T-cell (primary cell): ENCODE measurements around the gene SIPA1. TPM values are rescaled to one million over a fixed set of nuclear protein-coding genes. Genes with fewer than 3 reads are reported as not detected.

Experiments used
- ATAC-seq, 4 experiments: fragments of 200-7000 bp in 3 of 4; fragments of 150-1000 bp in 1 of 4; cut with Tn5 transposase; replicated peaks in 1 of 4; 1 replicate in 3 of 4; 2 replicates in 1 of 4; pipeline ENCODE4 v1.10.0; 2021; ENCODE audit warnings: moderate library complexity in 3 of 4, mild to moderate bottlenecking in 2 of 4, moderate number of reproducible peaks in 1 of 4
- CTCF ChIA-PET, 2 donors: fragments of 300-600 bp; sonication (Branson Sonifier 250); formaldehyde crosslinking; loops; one replicate each; lab custom pipeline; 2022; ENCODE audit warnings: antibody characterized with exemption in 2 of 2; lab: Charles Lee
- POLR2A ChIA-PET, 2 donors: fragments of 300-600 bp; sonication (Branson Sonifier 250); formaldehyde crosslinking; loops; one replicate each; lab custom pipeline; 2022; ENCODE audit warnings: antibody characterized with exemption in 2 of 2; lab: Charles Lee
- DNase-seq, 35 experiments: peaks; one replicate each; pipeline versions ENCODE4 v3.0.0 to v3.0.0-alpha.2; 2013 to 2023
- H3K27ac ChIP-seq: one replicate; pipeline ENCODE4 v1.5.1; 2013; ENCODE audit warnings: low read length
- H3K27me3 ChIP-seq, 2 experiments: replicated peaks in 1 of 2; 1 replicate in 1 of 2; 2 replicates in 1 of 2; pipeline versions ENCODE4 v1.6.1 to v1.7.0; 2013; ENCODE audit warnings: low read length in 1 of 2, mixed read lengths in 1 of 2; ENCODE audit not compliant: control insufficient read depth in 2 of 2, insufficient read depth in 2 of 2; ENCODE audit errors: extremely low read depth in 1 of 2
- H3K36me3 ChIP-seq, 2 donors: 1 replicate in 1 of 2; 2 replicates in 1 of 2; pipeline versions ENCODE4 v1.6.1 to v1.7.0; 2013; ENCODE audit warnings: low read length in 1 of 2; ENCODE audit not compliant: control insufficient read depth in 2 of 2, insufficient read depth in 1 of 2; ENCODE audit errors: extremely low read depth in 1 of 2
- H3K4me1 ChIP-seq, 2 experiments: 1 replicate in 1 of 2; 2 replicates in 1 of 2; pipeline versions ENCODE4 v1.6.1 to v1.7.0; 2013; ENCODE audit warnings: low read length in 2 of 2, mixed read lengths in 1 of 2; ENCODE audit not compliant: insufficient read depth in 2 of 2, control insufficient read depth in 1 of 2; ENCODE audit errors: extremely low read depth in 1 of 2
- H3K4me3 ChIP-seq, 2 donors: 1 replicate in 1 of 2; 2 replicates in 1 of 2; pipeline versions ENCODE4 v1.5.1 to v1.7.0; 2013; ENCODE audit warnings: mild to moderate bottlenecking in 2 of 2, low read length in 1 of 2, moderate library complexity in 1 of 2; ENCODE audit not compliant: control insufficient read depth in 1 of 2; ENCODE audit errors: extremely low read depth in 1 of 2
- H3K9me3 ChIP-seq: 2 replicates; pipeline ENCODE4 v1.7.0; 2013
- H3K27ac Mint-ChIP-seq, 2 donors: one replicate each; pipeline ENCODE4 v1.8.0; 2020 to 2021; ENCODE audit warnings: mild to moderate bottlenecking in 2 of 2, mixed read lengths in 2 of 2
- H3K27me3 Mint-ChIP-seq, 2 donors: one replicate each; pipeline ENCODE4 v1.8.0; 2021 to 2022; ENCODE audit warnings: mixed read lengths in 2 of 2
- H3K36me3 Mint-ChIP-seq: one replicate; pipeline ENCODE4 v1.8.0; 2021; ENCODE audit warnings: mixed read lengths
- H3K4me1 Mint-ChIP-seq, 3 donors: one replicate each; pipeline ENCODE4 v1.8.0; 2020 to 2022; ENCODE audit warnings: mixed read lengths in 3 of 3, mild to moderate bottlenecking in 1 of 3
- H3K4me3 Mint-ChIP-seq, 3 donors: one replicate each; pipeline ENCODE4 v1.8.0; 2020 to 2022; ENCODE audit warnings: mild to moderate bottlenecking in 3 of 3, mixed read lengths in 3 of 3, moderate library complexity in 3 of 3
- H3K9me3 Mint-ChIP-seq, 3 donors: one replicate each; pipeline ENCODE4 v1.8.0; 2020 to 2022; ENCODE audit warnings: mixed read lengths in 3 of 3
- WGBS: methylation state at CpG from one replicate; pipeline ENCODE4 v1.1.5; 2013; ENCODE audit warnings: missing lambda C conversion rate; ENCODE audit not compliant: insufficient coverage; 5-methylcytosine and 5-hydroxymethylcytosine counted together
- total RNA-seq, 35 experiments: library from RNA in 6 of 35; stranded (reverse) in 6 of 35; fragments of 120-200 nt in 1 of 35; gene quantifications; one replicate each; pipeline versions ENCODE4 v1.2.1 to v1.2.4 and lab custom pipeline; 2013 to 2026

Gene SIPA1
- total RNA-seq, 5 donors from 2014 or later (not counting 1 experiment from before 2014, with no cell fraction given) = 179 to 285 (median 200) TPM

DNA sequence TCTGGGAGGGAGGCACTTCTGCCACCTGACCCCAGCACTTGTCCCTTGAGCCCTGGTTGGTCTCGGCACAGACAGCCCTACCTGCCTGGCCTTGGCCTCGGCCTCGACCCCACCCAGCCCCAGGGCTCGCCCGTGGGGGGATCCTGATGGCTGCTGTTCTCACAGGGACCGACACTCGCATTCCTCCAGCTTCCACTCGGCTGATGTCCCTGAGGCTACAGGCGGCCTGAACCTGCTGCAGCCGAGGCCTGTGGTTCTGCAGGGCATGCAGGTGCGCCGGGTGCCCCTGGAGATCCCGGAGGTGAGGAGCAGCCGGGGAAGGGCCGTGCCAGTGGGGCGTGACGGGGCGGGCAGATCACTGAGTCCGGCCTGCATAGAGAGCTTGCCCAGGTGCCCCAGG is 17.2 kb upstream of the SIPA1 start:
- DNase-seq = no peak
- Histone ChIP-seq H3K4me1 (peaks cover 11 to 49% of the 10 kb centered on the region in 2 experiments), H3K27me3 (no peaks in the 10 kb centered on the region), H3K9me3 (no peaks in the 10 kb centered on the region), H3K4me3 (no peak overlapping the region), H3K36me3 (peaks cover 25 to 84% of the 10 kb centered on the region in 2 donors), H3K27ac (no peak overlapping the region)
- ChIA-PET POLR2A (no interaction called here), CTCF (no interaction called here)
- H3K27ac Mint-ChIP-seq = no peak overlapping the region
- H3K4me3 Mint-ChIP-seq = no peak overlapping the region
- 96% methylated on average over 16 of the region's 19 CpGs for WGBS
- H3K27me3 Mint-ChIP-seq = no peaks in the 10 kb centered on the region
- peaks cover 12% of the 10 kb centered on the region for H3K36me3 Mint-ChIP-seq
- H3K4me1 Mint-ChIP-seq = peaks cover 19 to 32% (median 28%) of the 10 kb centered on the region in 3 donors
- ATAC-seq = no peak
- no peaks in the 10 kb centered on the region for H3K9me3 Mint-ChIP-seq

DNA sequence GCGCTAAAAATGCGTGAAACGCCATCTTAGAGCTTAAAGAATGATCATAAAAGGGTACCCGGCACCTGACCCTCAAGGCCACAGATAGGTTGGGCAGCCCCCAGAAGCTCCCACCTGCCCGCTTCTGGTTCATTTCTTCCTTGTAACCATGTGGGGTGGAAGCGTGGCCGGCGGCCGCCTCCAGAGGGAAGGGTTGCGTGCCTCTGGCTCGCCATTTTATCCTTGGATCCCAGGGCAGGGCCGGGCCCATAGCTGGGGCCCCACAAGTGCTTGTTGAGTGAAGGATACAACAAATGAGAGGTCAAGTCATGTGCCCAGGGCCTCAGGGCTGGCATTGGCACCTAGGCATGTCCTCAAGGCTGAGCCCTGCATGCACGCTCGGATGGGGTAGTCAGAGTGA is 16.4 kb upstream of the SIPA1 start:
- H3K4me3 ChIP-seq = no peak overlapping the region
- H3K27me3 ChIP-seq = no peaks in the 10 kb centered on the region
- ATAC-seq (no peak), DNase-seq (no peak)
- 100% methylated on average over 8 of the region's 14 CpGs for WGBS
- no peaks in the 10 kb centered on the region for H3K9me3 ChIP-seq
- POLR2A ChIA-PET = interaction anchor here in 1 of 2 donors (0.6 kb wide), 1 partner anchor 204 kb away, joined by 8 read pairs; no protein-coding TSS in a partner anchor
- Mint-ChIP-seq H3K27ac (no peak overlapping the region), H3K4me3 (no peak overlapping the region), H3K27me3 (no peaks in the 10 kb centered on the region), H3K36me3 (peaks cover 17% of the 10 kb centered on the region), H3K4me1 (peaks cover 24 to 35% (median 32%) of the 10 kb centered on the region in 3 donors), H3K9me3 (no peaks in the 10 kb centered on the region)
- CTCF ChIA-PET = no interaction called here
- no peak overlapping the region for H3K27ac ChIP-seq
- peaks cover 7 to 53% of the 10 kb centered on the region in 2 experiments for H3K4me1 ChIP-seq
- peaks cover 28 to 91% of the 10 kb centered on the region in 2 donors for H3K36me3 ChIP-seq

DNA sequence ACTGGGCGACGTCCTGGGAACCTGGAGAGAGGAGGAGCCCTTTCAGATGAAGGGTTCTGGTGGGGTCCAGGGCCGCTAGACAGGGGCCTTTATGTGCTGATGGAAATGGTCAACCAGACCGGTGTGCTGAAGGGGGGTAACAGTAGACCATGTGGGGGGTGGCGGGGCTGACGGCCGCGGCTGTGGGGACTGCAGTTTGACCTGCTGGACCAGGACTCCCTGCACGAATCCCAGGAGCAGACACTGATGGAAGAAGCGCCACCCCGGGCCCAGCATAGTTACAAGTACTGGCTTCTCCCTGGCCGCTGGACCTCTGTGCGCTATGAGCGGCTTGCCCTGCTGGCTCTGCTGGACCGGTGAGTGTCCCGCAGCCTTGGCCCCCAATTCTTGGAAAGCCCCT is 15.9 kb upstream of the SIPA1 start:
- Histone ChIP-seq H3K4me1 (peaks cover 2 to 50% of the 10 kb centered on the region in 2 experiments), H3K27me3 (no peaks in the 10 kb centered on the region), H3K27ac (no peak overlapping the region), H3K9me3 (no peaks in the 10 kb centered on the region), H3K4me3 (no peak overlapping the region), H3K36me3 (peaks cover 33 to 95% of the 10 kb centered on the region in 2 donors)
- H3K4me1 Mint-ChIP-seq = peaks cover 18 to 29% (median 27%) of the 10 kb centered on the region in 3 donors
- no peaks in the 10 kb centered on the region for H3K9me3 Mint-ChIP-seq
- H3K4me3 Mint-ChIP-seq = no peak overlapping the region
- 96% methylated on average over 15 of the region's 16 CpGs for WGBS
- DNase-seq (no peak), ATAC-seq (no peak)
- ChIA-PET CTCF (no interaction called here), POLR2A (interaction anchor here in 1 of 2 donors (0.7 kb wide), 2 partner anchors 45 to 111 kb away, joined by 3 to 4 read pairs; no protein-coding TSS in a partner anchor)
- H3K27me3 Mint-ChIP-seq = no peaks in the 10 kb centered on the region
- H3K36me3 Mint-ChIP-seq = peaks cover 17% of the 10 kb centered on the region
- no peak overlapping the region for H3K27ac Mint-ChIP-seq

DNA sequence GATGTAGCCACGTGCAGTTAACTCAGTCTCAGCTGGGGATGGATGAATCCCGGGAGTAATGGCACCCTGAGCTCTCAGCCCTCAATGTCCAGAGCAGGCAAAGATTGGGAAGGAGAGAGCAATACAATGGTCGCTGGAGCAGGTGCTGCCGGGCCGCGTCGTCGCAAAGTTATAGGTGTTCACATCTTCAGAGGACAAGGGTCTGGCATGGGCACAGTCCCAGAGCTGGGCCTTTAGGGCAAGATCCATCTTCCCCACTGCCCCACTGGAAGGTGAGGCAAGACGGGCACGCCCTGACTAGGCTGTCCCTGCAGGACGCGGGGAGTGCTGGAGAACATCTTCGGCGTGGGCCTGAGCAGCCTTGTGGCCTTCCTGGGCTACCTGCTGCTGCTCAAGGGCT is 14.7 kb upstream of the SIPA1 start:
- H3K36me3 Mint-ChIP-seq = peaks cover 20% of the 10 kb centered on the region

DNA sequence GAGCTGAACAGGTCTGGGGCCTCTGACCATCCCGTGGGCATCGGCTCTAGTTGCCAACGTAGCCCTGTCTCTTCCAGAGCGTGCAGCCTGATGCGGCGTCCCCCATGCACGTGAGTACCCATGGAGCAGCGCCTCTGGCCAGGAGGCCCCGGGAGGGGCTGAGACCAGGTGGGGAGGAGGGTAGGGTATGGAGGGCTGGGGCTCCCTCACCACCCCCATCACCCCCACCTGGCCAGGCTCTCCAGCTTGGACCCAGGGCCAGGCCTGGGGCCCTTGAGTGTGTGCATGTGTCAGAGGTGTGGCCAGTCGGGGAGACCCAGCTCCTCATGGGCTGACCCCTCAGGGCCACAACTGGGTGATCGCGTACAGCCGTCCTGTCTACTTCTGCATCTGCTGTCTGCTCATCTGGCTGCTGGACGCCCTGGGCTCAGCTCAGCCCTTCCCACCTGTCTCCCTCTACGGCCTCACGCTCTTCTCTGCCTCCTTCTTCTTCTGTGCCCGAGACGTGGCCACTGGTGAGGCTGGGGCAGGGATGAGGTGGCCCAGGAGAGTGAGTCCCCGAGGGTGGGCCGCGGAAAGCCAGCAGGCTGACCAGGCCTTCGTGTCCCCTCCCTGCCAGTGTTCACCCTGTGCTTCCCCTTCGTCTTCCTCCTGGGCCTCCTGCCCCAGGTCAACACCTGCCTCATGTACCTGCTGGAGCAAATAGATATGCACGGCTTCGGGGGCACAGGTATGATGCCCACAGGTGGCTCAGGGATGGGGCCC is 13.9 kb upstream of the SIPA1 start:
- Mint-ChIP-seq H3K27me3 (no peaks in the 10 kb centered on the region), H3K4me1 (peaks cover 11 to 20% (median 16%) of the 10 kb centered on the region in 3 donors), H3K36me3 (peaks cover 20% of the 10 kb centered on the region), H3K4me3 (no peak overlapping the region), H3K27ac (no peak overlapping the region), H3K9me3 (no peaks in the 10 kb centered on the region)
- WGBS = 96% methylated on average over 14 of the region's 25 CpGs
- Histone ChIP-seq H3K36me3 (peaks cover 34 to 95% of the 10 kb centered on the region in 2 donors), H3K27ac (no peak overlapping the region), H3K4me1 (peaks cover 0 to 31% of the 10 kb centered on the region in 2 experiments), H3K27me3 (no peaks in the 10 kb centered on the region), H3K4me3 (no peak overlapping the region), H3K9me3 (no peaks in the 10 kb centered on the region)
- no peak for ATAC-seq
- POLR2A ChIA-PET = no interaction called here
- CTCF ChIA-PET = no interaction called here
- DNase-seq = no peak

More for the DNA sequence above, 14.7 kb upstream of the SIPA1 start:
- peaks cover 0 to 38% of the 10 kb centered on the region in 2 experiments for H3K4me1 ChIP-seq
- Mint-ChIP-seq H3K27ac (no peak overlapping the region), H3K27me3 (no peaks in the 10 kb centered on the region), H3K4me3 (no peak overlapping the region), H3K4me1 (peaks cover 11 to 22% (median 20%) of the 10 kb centered on the region in 3 donors), H3K9me3 (no peaks in the 10 kb centered on the region)
- ChIA-PET CTCF (interaction anchor here in 1 of 2 donors (0.8 kb wide), 1 partner anchor 157 kb away, joined by 3 read pairs; the partner anchor contains the start of gene AP5B1), POLR2A (interaction anchor here in 1 of 2 donors (0.6 kb wide), 1 partner anchor 26 kb away, joined by 3 read pairs; no protein-coding TSS in a partner anchor)
- H3K27ac ChIP-seq = no peak overlapping the region
- no peak for ATAC-seq
- WGBS = 98% methylated on average over 14 of the region's 14 CpGs
- H3K27me3 ChIP-seq = no peaks in the 10 kb centered on the region
- no peak for DNase-seq
- H3K36me3 ChIP-seq = peaks cover 34 to 95% of the 10 kb centered on the region in 2 donors
- H3K4me3 ChIP-seq = no peak overlapping the region
- H3K9me3 ChIP-seq = no peaks in the 10 kb centered on the region

DNA sequence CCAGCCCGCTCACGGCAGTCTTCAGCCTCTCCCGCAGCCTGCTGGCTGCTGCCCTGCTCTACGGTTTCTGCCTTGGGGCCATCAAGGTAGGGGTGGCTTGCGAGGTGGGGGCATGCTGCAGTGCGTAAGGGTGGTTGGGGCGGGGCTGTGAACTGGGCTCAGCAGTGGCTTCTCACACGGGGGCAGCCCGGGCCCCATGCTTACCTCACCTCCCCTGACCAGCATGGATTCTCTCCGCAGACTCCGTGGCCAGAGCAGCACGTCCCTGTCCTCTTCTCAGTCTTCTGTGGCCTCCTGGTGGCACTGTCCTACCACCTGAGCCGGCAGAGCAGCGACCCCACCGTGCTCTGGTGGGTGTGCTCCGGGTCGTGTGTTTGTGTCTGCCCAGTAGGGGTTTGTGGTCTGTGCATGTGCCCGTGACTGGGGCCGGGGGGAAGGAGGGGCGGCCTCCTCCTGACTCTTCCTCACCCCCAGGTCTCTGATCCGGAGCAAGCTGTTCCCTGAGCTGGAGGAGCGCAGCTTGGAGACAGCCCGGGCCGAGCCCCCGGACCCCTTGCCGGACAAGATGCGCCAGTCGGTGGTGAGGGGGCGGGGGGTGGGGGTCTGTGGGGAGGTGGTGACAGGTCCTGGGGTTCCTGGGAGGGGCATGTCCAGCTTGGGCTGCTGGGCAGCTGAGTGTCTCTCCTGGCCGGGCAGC is 12.8 kb upstream of the SIPA1 start:
- Histone ChIP-seq H3K4me1 (peaks cover 0 to 22% of the 10 kb centered on the region in 2 experiments), H3K27me3 (no peaks in the 10 kb centered on the region), H3K36me3 (peaks cover 36 to 95% of the 10 kb centered on the region in 2 donors), H3K27ac (no peak overlapping the region), H3K4me3 (no peak overlapping the region), H3K9me3 (no peaks in the 10 kb centered on the region)
- no peaks in the 10 kb centered on the region for H3K27me3 Mint-ChIP-seq
- CTCF ChIA-PET = interaction anchor here (0.5 to 0.6 kb wide), 3 partner anchors 261 to 1942 kb away, joined by 3 to 4 read pairs (median 3); no protein-coding TSS in a partner anchor
- POLR2A ChIA-PET = interaction anchor here in 1 of 2 donors (0.7 kb wide), 1 partner anchor 180 kb away, joined by 3 read pairs; no protein-coding TSS in a partner anchor
- ATAC-seq (no peak), DNase-seq (no peak)
- H3K36me3 Mint-ChIP-seq = peaks cover 20% of the 10 kb centered on the region
- H3K4me1 Mint-ChIP-seq = peaks cover 7 to 15% (median 10%) of the 10 kb centered on the region in 3 donors
- no peaks in the 10 kb centered on the region for H3K9me3 Mint-ChIP-seq
- WGBS = 76% methylated on average over 5 of the region's 30 CpGs
- H3K4me3 Mint-ChIP-seq = no peak overlapping the region
- H3K27ac Mint-ChIP-seq = no peak overlapping the region
